SK-N-SH treated with all-trans-retinoic acid at 6 μM for 48 hours (cell line): Measurements from ENCODE around the gene SENP1.

Experiments used
- ARNTL ChIP-seq: fragments of 450-650 bp; formaldehyde crosslinking; IDR thresholded peaks from 2 replicates; pipeline ENCODE4 v1.5.0; 2020; ENCODE audit warnings: low read depth, mild to moderate bottlenecking, moderate library complexity, borderline replicate concordance
- CREB5 ChIP-seq: fragments of 250-450 bp; sonication (Bioruptor Pico); IDR thresholded peaks from 2 replicates; pipeline ENCODE4 v1.5.1; 2020; ENCODE audit warnings: low read depth, mild to moderate bottlenecking, moderate library complexity
- SNAI2 ChIP-seq: fragments of 250-450 bp; sonication (Bioruptor Pico); IDR thresholded peaks from 2 replicates; pipeline ENCODE4 v1.5.0; 2020; ENCODE audit warnings: mild to moderate bottlenecking, moderate library complexity
- TSHZ2 ChIP-seq: fragments of 250-450 bp; sonication (Bioruptor Pico); IDR thresholded peaks from 2 replicates; pipeline ENCODE4 v1.5.0; 2020; ENCODE audit warnings: mild to moderate bottlenecking, moderate library complexity
- ZNF565 ChIP-seq: fragments of 450-650 bp; formaldehyde crosslinking; conservative IDR thresholded peaks from 2 replicates; pipeline ENCODE4 v1.5.0; 2020; ENCODE audit warnings: low read depth, mild to moderate bottlenecking, moderate library complexity
- ZNF70 ChIP-seq: fragments of 450-650 bp; formaldehyde crosslinking; IDR thresholded peaks from 2 replicates; pipeline ENCODE4 v1.5.0; 2020; ENCODE audit warnings: mild to moderate bottlenecking, moderate library complexity

DNA sequence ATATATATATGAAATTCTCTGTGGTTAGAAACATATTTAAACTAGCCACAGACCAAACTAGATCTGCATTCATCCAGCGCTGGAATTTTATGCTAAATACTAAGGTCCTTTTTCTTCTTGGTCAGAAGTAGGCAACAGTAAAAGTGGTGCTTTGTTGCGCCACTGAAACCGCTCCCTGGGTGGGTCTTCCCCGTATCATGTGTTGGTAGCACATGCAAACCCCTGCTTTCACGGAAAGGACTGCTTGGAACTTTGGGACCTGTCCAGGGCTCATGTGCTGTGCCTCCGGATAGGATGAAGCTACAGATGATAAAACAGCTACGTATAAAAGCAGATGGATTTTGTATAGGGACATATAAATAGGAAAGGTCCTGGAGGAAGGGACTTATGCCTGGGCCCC, 61.5 kb downstream of the SENP1 start:
- TF ChIP-seq TSHZ2 (CRISPR knock-in tag) (no peak), SNAI2 (CRISPR knock-in tag) (no peak), ZNF565 (CRISPR knock-in tag) (no peak), ARNTL (CRISPR knock-in tag) (no peak), ZNF70 (CRISPR knock-in tag) (no peak), CREB5 (no peak)
